NCI-H748 treated with DMSO at 0.1 percent for 48 hours (cell line): ENCODE results near the gene HAP1.
"Not testable (repeated sequence)": the region's sequence is repeated elsewhere in the genome, so short reads cannot be mapped to it uniquely, and the experiment has no call there.

Experiments used
- DNase-seq: peaks from one replicate; lab custom pipeline; 2025; lab: John Stamatoyannopoulos, UW

HAP1 gene

DNA sequence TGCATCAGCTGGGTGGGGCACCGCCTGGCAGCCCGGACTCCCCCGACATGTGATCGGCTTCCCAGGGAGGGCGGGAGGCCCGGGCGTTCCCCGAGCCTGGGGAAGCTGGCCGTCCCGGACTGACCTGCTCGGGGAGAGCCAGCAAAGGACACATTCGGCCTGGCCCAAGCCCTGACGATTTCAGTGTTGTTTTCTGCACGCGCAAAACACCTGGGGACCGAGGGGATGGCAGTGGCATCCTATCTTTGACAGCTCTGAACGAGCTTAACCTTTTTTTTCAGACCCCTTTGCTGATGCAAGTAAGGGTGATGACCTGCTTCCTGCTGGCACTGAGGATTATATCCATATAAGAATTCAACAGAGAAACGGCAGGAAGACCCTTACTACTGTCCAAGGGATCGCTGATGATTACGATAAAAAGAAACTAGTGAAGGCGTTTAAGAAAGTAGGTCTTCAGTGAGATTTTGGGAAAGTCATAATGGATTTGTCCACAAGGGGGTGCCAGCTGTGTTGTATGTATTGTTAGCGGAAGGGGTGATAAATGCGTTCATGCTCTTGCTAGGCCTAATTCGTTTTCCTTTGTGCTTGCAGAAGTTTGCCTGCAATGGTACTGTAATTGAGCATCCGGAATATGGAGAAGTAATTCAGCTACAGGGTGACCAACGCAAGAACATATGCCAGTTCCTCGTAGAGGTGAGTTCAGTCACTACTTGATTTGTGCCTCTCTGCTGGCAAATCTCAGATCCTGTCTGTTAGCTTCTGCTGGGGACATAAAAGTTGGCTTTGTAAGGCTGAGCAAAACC lies 44.7 kb downstream of the HAP1 start:
- DNase-seq, result peak; percentile 9

DNA sequence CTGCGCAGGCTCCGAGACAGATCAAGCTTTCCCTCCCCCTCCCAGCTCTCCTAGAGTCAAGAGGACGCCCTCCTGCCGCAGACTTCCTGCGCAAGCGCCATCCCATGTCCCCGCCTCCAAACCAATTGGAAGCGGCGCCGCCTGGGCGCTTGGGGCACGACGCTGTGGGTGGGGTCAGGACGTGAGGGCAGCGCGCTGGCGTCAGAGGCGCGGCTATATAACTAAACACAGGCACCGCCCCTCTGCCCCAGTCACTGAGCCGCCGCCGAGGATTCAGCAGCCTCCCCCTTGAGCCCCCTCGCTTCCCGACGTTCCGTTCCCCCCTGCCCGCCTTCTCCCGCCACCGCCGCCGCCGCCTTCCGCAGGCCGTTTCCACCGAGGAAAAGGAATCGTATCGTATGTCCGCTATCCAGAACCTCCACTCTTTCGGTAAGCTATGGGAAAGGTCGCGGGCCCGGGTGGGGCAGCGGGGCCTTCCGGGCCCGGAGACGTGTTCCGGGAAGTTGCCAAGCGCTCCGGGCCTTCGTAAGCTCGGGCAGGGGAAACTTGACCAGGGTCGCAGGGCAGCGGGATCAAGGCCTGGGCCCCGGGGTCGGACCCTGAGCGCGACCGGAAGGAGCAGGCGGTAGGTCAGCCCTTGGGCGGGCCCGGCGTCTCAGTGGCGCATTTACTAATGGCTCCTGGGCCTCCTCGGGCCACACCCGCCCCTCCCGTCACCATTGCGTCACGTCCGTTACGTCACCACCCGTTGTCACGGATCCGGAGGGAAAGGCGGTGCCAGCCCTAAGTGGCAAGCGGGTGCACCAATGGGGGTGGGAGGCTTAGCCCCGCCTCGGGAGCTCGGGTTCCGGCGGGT lies 45.6 kb downstream of the HAP1 start, which contains the start of gene EIF1:
EIF1 (plus strand) TSS at position 245 of the 856 bp plus-strand sequence; CDS start at position 399, 154 bp downstream.
- DNase-seq, result peak; percentile 96

DNA sequence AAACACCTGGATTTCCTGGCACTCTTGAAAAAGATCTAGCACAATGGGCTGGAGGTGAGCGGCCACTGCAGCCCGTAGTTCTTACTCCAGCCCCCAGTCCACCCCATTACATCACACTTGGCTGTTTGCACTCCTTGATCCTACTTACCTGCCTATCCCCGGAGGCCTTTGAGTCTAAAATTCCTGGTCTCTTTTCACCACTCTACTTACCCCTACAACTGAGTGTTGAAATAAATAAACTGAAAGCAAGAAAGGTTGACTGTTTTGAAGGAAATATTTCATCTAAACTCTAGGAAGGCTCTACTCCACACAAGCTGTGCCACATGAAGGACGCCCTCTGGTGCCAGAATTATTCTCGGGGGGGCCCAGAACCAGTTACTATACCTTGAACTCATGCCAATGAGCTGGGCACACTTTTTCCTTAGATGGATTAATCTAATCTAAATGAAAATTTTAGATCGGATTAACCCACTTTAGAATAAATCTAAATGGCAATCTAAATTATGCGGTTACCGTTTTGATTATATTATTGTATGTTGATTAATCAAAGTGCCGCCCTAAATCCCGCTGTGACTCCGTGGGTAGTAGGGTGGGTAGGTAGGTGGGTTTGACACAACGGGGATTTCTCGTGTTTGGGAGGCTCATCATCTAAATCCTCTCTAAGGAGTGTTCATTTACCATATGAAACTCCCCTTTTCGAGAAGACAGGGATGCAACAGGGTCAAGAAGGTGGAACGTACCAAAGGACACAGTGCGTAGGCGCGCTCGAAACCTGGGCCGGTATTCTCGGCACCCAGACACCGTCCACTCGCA lies 46.4 kb downstream of the HAP1 start:
- peak; percentile 70 for DNase-seq

DNA sequence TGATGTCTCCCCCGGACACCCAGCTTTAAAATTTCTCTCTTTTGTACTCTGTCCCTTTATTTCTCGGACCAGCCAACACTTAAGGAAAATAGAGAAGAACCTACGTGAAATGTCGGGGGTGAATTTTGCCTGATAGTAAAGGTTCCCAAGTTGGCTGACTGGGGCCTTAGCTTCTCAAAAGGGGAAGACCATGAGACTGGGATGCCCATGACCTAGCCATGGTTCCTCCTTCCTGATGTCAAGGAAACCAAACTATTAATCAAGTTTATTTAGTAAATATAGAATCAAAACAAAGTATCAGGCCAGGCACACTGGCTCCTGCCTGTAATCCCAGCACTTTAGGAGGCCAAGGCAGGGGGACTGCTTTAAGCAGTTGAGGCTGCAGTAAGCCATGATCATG lies 48.2 kb downstream of the HAP1 start:
- no peak for DNase-seq

DNA sequence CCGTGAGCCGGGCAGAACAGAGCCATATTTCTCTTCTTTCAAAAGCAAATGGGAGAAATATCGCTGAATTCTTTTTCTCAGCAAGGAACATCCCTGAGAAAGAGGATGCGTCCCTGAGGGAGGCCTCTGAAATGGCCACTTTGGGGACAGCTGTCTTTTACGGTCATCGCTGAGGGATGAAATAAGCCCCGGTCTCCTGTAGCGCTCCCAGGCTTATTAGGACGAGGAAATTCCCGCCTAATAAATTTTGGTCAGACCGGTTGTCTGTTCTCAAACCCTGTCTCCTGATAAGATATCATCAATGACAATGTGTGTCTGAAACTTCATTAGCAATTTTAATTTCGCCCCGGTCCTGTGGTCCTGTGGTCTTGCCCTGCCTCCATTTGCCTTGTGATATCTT lies 48.7 kb downstream of the HAP1 start:
- not testable (repeated sequence) for DNase-seq

DNA sequence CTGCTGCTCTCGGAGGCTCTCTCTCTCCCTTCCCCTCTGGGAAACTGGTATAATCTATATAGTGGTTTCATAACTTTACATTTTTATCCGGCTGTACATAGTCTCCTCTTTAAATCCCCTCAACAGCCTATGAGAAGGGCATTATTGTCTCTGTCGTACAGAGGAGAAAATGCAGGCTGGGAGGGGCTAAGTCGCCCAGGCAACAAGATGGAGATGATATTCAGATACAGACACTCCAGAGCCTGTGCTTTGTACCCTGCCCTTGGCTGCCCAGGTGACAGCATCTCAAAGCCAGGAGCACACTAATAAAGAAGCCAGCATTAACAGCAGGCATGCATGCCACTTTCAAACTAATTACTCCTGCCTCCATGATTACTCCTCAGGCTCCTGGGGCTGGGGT lies 50.4 kb downstream of the HAP1 start:
- no peak for DNase-seq

DNA sequence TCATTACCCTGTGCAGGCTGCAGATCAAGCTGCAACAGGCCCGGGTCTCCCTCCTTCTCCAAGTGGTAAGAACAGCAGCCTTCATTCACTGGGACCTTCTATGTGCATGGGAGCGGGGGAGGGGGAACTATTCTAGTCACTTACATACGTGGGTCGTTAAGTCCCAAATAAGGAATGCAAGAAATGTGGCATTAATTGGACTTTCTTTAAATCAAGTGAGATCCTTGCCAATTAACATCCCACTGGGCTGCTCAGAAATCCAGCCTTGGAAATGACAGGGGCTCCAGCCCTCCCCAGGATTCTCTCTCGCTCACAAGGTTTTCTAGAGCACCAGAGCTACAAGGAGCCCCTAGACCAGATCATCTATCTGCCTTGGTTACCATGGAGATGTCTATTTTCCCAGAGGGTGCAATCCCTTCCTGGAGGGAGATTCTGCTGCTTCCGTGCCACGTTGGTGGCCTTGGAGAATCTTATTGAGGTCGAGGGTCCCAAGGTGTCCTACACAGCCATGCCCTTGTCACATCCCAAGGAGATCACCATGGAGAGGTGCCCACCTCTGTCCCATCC lies 50.9 kb downstream of the HAP1 start:
- no peak for DNase-seq

DNA sequence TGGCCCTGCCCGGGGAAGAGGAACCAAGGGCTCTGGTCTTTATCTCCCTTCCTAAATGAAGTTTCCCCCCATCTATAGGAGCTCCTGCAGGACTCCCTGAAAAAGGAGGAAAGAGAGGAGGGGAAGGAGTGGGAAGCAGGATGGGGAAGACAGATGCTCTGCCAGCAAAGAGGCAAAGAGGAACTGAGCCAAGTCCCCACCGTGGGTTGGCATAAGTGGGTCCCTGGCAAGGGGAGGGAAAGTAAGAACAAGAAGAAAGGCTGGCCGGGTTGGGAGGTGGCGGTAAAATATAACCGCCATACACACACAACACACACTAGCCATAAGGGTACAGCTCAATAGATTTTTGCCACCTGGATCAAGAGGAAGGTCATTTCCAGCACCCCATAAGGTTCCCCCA lies 51.8 kb downstream of the HAP1 start:
- no peak for DNase-seq

DNA sequence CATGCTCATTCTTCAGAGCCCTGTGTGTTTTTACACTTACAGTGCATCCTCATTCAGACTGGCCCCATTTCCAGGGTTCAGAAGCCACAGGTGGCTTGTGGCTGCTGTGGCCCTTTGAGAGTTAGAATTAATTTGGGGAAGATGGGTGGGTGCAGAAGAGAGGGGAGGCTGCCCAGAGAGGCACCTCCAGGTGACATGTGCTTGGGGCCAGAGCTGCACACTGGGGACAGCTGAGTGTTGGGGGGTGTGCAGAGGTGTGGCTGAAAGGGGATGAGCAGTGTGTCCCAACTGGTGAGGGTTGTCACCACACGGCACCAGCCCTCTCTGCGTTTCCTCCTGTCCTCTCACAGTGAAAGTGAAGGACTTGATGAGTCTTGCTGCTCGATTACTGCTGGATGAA lies 52.7 kb downstream of the HAP1 start:
- no peak for DNase-seq

DNA sequence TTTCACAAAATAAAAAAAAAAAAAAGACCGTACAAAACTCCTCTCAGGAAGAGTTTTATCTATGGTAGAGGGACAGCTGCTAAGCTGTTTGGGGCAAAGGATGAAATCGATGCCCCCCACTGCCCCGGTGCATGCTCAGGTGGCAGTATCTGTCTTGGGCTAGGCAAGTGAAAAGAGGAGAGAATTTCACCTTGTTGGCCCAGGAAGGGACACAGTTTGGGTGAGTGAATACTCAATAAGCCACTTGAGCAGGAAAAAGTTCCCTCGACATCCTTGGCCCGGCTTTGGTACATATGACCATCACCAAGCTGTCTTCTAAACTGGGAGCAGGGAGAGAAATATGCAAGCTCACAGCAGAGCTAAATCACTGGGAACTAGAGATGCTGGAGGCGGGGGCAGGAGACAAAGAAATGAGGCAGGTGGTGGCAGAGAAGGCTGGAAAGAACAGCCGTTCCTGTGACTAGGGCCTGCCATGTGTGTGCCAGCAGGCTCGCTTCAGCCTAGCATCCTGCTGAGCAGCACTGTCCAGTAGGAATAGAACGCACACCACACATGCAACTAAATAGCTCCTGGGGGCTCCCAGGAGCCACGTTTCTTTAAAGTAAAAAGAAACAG lies 53.9 kb downstream of the HAP1 start:
- DNase-seq, result no peak

DNA sequence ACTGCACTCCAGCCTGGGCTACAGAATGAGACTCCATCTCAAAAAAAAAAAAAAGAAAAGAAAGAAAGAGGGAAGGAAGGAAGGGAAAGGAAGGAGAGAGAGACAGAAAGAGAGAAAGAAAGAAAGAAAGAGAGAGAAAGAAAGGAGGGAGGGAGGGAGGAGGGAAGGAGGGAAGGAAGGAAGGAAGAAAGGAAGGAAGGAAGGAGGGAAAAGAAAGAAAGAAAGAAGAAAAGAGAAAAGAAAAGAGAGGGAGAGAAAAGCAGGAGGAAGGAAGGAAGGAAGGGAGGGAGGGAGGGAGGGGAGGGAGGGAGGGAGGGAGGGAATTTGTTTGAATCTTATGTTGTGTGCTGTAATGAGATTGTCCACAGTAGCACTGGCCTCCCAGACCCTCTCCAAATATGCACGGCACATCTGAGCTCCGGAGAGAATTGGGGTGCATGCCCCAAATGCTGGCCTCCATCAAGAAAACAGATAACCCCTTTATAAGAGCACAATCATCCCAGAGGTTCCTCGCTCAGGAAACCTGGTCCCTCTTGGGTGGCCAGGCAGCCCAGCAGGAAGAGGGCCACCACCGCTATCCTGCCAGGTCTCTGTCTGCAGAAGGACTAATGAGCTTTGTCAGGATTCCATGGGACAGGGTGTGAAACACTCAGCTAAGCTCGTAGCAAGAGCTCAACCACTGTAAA lies 54.6 kb downstream of the HAP1 start:
- no peak for DNase-seq

DNA sequence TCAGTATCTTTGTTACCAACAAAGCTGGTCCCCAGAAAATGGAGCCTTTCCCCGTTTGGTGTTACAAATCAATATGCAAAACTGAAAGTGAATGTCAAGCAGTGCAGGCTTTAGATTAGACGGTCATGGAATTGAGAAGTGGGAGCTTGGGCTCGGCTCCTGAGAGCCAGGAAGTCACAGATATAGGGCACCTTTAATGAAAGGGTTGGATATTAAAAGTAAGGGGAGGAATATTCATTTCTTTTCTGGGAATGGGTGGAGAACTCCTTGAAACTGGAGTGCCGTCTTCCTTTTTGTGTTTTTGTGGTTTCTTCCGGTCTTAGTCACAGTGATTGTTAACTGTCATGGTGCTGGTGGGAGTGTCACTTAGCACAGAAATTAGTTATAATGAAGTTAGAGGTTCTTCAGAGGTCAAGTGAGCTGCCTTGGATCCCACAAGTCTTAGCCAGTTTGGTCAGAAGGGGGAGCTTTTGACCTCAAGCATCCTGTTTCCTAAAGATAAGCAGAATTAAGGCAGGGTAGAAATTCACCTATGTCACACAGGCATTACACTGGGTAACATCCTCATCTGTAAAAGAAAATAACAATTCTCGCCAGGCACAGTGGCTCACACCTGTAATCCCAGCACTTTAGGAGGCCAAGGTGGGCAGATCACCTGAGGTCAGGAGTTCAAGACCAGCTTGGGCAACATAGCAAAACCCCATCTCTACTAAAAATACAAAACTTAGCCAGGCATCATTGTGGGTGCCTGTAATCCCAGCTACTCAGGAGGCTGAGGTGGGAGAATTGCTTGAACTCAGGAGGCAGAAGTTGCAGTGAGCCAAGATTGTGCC lies 55.3 kb downstream of the HAP1 start:
- no peak for DNase-seq

DNA sequence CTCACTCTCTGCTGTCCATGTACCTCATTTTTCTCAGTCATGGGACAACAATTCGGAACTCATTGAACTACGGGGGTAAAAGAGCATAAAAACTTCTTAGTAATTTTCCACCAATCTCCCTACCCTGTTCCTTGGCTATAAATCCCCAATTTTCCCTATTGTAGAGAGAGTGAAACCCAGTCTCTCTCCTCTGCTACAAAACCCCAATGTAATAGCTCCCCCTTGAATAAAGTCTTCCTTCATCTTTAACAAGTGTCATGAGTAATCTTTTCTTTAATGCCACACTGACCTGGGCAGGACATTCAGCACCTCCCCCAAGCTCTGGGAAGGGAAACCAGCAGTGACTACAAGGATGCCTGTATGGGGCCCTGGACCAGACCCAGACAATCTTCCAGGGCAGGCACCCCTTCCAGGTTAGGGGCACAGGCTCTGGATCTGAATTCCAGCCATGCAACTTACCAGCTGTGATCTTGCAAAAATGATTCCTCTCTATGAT lies 56.0 kb downstream of the HAP1 start:
- DNase-seq, result no peak

DNA sequence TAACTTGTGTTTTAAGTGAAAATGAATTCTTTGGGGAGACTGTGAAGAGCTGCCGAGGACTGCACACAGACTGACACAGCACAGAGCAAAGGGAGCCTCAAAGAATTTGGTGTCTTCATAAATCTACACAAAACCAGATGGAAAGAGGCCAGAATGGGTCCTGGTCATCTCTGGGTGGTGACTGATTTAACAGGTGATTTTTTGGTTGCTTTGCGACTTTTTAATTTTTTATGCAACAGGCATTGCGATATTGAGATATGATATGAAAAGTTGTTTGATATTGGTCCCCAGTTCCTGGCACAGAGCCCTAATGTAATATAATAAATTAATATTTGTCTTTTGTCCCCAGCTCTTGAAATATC lies 58.4 kb downstream of the HAP1 start:
- no peak for DNase-seq

DNA sequence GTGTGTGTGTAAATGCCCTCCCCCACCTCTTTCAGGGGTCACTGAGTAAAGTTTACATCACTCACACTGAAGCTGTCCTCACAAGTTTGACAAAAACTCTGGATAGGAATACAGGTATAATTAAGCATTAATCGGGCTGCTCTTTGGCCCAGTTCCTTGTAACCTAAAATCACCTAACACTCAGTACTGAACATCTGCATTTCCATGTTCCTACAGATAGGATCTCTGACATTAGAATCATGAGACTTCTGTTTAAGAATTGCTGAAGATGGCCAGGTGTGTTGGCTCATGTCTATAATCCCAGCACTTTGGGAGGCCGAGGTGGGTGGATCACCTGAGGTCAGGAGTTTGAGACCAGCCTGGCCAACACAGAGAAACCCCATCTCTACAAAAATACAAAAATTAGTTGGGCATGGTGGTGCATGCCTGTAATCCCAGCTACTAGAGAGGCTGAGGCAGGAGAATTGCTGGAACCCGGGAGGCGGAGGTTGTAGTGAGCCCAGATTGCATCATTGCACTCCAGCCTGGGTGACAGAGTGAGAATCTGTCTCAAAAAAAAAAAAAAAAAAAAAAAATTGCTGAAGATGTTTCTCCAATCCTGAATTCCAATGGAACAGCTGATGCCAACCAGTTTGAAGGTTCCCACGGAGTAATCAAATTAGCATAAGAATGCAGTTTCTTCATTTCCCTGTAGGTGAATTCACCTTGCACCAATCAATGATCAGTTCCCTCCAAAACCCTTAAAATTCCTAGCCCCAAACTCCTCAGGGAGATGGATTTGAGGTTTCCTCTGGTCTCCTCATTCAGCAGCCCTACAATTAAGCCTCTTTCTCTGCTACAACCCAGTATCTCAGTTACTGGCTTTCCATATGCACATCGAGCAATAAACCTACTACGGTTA lies 59.0 kb downstream of the HAP1 start:
- DNase-seq, result not testable (repeated sequence)
